GM18907 (cell line): ENCODE results near the gene STT3B.
"Not testable (repeated sequence)": the region's sequence is repeated elsewhere in the genome, so short reads cannot be mapped to it uniquely, and the experiment has no call there.

Experiments
- ATAC-seq: cut with Tn5 transposase; IDR thresholded peaks from one replicate; pipeline ENCODE4 v1.9.1; 2021; ENCODE audit warnings: mild to moderate bottlenecking, moderate library complexity; ENCODE audit not compliant: unreplicated experiment

The STT3B gene

DNA sequence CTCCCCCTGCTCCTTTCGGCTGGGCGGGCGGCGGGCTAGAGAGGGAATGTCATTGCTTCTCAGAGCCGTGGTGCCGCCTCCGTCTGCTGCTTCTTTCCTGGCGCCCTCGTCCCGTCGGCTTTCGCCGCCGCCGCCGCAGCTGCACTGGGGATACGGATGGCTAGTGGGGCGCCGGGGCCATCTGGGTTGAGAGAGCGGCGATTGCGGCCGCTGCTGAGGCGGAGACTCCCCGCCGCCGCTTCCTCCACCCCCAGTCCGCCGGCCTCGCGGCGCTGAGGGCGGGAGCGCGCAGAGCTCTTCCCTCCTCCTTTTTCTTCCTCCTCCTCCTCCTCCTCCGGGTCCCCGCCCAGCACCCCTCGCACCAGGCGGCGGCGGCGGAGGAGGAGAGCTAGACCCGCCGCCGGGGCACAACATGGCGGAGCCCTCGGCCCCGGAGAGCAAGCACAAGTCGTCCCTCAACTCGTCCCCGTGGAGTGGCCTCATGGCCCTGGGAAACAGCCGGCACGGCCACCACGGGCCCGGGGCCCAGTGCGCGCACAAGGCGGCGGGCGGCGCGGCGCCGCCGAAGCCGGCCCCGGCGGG, at the start of gene STT3B:
Gene STT3B (plus strand): TSS at position 339 of the 582 bp plus-strand sequence. CDS start 74 bp downstream, at position 413.
- ATAC-seq: peak; percentile 68

DNA sequence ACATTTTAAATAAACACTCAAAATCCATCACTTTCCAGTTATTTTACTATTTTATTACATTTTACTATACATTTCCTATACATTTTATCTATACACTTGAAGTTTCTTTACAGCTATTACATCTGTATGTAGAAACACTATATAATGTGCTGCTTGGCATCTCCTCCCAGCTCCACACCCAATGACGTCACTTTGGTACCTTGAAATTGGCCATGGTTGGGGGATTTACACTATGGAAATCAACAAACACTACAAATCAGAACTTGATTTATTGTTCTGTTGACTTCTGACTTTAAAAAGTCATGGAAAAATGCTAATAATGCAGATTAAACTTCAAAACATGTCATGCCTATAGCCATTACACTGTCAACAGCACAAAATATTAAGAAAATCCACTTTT, 48.9 kb upstream of the STT3B start:
- no peak for ATAC-seq

DNA sequence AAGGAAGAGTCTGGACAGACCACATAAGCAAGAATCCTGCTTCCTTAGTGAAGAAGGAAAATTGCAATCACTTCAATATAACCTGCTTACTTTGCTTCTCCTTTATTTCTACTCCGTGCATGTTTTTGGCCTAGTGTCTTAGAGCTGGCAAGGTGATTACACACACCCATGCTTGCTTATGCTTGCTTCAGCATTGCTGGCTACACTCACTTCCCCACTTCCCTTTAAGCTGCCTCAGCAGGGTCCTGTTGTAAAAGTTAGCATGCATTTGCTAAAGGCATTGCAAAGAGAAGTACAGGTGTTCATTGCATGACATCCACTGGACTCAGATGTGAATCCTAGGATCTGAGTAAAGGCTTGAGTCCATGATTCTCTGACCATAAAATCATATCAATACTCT, 47.5 kb upstream of the STT3B start:
- ATAC-seq: no peak

DNA sequence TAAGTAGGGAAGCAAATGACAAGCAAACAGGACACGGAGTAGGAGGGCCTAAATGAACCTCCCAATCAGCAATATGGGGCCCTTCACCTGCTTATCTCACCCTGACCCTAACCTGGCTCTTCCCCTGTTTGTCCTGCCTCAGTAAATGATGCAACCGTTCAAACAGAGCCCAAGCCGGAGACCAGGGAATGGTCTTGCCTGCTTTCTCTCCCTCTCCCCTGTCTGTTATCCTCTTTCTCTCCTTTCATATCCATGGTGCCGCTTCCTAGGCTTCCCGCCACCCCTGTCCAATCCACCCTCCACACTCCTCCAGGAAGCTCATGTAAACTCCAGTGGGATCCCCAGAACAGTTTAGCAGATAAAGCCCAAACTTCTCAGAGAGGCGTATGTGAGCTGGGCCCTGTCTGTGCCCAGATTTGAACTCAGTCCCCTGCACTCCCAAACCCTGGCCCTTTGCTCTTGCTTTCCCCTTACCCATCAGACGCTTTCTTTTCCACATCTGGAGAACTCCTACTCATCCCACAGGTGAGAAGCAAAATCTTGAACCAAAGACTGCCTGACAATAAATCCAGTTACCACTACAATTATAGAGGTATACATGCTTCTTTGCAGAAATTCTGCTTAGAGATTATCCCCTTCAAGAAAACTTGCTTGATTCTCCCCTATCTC, 45.7 kb upstream of the STT3B start:
- ATAC-seq: no peak

DNA sequence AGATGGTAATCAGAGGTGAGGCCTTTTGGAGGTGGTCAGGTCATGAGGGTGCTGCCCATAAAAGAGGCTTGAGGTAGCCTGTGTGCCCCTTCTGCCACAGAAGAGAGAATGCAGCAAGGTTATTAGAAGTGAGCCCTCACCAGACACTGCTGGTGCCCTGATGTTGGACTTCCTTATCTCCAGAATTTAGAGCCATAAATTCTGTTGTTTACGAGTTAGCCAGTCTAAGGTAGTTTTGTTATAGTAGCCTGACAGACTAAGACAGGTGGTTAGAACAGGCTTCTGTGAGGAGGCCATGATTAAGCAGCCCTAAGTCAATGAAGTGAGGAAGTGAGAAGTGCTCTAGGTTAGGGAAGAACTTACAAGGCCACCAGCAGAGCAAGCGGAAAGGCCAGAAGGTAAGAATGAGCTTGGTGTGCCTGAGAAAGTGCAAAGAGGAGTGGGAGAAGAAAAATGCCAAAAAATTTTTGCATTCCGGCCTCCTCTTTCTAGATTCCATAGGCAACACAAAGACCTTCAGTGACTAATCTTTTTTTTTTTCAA, 44.2 kb upstream of the STT3B start:
- no peak for ATAC-seq

DNA sequence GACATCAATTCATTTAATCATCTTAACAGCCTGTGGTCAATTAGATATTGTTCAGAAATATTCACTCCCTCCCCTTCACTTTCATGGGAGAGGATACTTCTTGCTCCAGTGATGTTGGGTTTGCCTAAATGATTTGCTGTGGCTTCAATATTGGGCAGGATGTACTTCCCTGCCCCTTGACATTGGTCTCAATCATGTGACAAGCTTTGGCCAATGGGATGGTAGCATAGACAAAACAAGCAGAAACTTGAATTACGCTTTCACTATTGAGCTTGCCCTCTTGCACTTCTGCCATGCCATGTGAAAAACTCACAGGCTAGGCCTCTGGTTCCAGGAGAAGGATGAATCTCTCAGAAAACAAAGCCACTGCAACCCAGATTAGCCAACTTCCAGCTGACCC, 42.2 kb upstream of the STT3B start:
- ATAC-seq: no peak

DNA sequence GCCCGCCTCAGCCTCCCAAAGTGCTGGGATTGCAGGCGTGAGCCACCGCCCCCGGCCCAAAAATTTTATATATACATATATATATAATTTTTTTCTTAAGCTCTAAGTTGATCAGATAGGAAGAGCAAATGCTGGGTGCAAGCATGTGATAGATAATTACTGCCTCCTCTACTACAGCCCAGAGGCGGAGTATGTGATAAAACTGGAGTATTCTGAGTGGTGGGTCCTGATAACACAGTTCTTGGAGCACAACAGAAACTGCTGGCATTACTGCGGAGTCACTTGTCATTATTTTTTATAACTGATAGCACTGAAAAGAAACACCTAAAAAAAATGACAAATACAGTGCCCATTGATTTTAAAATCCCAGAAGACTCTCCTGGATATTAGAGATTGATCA, 41.1 kb upstream of the STT3B start:
- ATAC-seq: no peak

DNA sequence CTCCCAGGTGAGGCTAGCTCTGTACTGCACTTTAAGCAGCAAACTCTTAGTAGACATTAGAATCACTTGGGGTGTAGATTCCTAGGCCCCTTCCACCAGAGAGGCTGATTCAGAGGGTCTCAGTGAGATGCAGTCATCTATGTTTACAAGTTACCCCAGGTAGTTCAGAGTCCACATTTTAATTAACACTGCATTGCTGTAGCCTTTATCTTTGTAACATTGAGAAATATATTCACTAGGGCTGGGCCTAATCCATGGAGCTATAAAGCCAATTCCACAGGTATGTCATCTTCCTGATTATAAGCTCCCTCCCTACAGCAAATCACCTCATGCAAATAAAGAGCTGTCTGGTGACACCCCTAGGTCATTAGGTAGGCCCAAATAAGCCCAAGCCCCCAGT, 39.6 kb upstream of the STT3B start:
- no peak for ATAC-seq

DNA sequence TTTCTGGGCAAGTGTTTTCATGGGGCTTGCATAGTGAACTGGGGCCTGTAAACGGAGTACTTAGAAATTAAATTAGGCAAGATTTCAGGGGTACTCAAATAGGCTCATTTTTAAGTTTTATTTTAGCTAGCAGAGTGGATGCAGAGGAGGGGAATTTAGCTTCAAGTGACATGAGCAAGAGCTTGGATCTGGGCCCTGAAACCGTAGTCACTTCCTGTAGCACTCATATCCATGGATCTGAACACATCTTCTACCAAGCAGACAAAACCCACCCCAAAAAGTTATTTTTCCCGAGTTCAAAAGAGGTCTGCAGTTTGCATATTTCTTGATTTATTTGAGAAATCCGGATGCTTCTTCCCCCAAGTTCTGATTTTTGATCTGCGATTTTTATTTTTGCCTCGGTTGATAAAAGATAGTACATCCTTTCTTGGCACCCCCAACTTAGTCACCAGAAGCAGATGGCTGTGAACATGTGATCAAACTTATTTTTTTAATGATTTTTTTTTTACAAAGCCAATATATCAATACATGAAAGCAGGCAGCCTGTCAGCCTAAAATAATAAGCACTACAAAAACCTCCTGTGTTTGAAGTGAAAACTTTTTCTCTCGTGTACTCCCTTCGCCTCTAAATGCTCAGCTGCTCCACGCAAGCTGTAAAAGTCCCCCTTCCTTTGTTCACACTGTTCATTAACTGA, 36.6 kb upstream of the STT3B start:
- no peak for ATAC-seq

DNA sequence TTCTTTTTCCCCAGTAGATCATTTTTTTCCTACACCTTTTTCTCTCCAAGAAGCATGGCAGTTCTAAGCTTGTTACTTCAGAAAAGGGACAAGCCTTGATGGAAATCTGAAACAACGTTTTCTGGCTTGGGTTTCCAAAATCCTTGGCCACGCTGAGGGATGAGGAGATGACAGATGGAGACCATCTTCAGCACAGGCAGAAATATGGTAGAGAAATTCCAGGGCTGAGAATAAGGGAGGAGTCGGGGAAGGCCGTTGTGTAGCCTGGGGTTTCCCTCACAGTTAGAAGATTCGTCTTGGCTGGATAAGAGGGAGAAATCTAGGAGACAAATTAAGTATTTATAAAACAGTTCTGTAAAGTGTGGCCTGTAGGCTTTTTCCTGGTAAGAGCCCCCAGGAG, 33.9 kb upstream of the STT3B start:
- ATAC-seq: no peak

DNA sequence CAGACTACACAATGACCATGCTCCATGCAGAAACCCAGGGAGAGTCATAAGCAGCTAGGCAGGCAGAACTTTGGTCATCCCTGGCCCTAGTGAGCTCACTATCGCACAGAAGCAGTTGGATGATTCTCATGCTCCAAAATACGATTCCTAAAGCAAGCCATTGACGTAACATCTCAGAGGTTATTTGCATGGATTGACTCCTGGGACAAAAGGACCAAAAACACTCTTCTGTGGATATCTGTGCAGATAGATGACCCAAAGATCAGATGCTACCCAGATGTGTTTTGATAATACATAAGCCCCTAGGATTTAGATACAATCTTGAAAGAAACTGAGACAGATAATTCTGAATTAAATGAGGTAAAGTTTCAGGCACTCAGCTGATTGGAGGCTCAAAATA, 33.4 kb upstream of the STT3B start:
- ATAC-seq: no peak

DNA sequence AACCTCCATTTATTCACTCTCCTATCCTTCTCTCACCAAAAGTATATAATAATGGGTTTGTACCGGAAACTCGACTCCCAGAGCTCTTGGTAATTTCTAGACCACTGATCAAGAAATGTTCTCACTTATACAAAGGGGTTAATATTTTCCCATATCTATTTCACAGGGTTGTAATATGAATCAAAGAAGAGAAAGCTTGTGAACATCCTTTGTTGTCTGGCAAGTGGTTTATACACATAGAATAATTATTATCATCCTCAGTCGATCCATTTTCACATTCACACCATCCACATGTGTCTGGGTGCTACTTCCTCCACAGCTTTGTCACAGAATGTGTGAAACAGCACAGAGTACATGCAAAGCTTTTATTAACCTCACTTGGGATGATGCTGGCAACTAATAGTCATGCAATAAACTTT, 29.9 kb upstream of the STT3B start:
- no peak for ATAC-seq

DNA sequence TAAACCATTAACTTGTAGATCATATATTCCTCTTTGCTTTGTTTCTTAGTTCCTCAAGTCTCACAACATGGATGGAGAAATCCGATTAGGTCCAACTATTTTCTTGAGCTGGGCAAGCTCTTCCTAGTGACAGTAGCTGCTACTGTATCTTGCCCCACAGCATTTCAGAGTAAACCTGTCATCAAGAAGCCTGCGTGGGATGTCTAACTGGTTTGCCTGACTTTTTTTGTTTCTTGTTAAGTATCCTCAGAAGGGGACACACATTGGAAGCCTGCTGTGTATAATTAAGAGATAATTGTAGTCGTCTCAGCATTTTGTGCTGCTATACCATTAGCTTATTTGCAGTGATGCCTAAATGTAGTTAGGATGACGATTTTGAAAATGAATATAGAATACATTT, 29.3 kb upstream of the STT3B start:
- no peak for ATAC-seq

DNA sequence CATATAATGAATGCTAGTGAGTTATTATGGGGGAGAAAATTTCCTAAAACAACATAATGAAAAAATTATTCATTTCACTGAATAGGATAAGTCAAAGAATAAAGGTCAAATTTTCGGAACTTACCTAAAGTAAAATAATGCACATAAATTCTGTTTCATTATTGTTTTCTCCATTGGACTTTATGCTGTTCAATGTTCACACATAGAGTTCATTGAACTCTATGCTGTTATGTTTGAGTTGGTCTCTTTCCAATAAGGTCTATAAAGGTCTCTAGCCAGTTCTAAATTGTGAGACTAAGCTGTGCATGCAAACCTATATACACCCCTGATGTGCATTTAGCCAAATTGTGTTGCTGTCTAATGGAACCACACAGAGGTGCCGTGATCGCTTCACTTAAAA, 28.5 kb upstream of the STT3B start:
- no peak for ATAC-seq

DNA sequence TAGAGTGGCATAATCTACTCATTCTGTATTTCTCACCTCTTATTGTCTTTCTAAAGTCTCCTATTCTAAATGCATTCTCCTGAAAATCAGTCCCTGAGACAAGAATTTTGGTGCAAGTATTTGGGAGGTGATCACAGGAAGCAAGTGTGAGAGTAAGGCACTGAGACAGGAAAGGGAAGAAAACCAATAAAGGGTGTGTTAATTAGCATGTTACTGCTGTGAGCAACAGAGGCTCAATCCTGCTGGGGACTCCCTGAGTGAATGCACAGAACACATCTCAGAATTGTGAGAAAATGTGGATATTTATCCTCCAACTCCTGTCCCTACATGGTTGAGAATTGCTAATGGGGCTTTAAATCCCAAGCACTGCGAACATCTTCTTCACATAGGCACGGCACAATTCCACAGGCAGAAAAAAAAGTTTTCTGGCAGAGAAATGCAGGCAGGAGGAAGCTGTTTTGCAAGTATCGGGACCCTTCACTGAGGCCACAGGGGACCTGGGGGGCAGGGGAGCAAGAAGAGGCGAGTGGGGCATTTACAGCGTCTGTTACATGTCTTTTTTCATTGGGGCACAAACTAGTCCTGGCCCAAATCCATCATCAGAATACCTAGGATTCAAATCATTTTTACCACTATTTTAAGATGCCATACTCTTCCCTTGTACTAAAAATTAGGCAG, 27.2 kb upstream of the STT3B start:
- no peak for ATAC-seq

DNA sequence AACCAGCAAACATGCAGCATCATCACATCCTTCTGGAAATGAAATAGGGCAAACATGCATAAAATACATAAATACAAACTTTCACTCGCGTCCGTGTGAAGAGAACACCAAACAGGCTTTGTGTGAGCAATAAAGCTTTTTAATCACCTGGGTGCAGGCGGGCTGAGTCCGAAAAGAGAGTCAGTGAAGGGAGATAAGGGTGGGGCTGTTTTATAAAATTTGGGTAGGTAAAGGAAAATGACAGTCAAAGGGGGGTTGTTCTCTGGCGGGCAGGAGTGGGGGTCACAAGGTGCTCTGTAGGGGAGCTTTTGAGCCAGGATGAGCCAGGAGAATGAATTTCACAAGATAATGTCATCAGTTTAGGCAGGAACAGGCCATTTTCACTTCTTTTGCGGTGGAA, 26.2 kb upstream of the STT3B start:
- ATAC-seq: not testable (repeated sequence)

DNA sequence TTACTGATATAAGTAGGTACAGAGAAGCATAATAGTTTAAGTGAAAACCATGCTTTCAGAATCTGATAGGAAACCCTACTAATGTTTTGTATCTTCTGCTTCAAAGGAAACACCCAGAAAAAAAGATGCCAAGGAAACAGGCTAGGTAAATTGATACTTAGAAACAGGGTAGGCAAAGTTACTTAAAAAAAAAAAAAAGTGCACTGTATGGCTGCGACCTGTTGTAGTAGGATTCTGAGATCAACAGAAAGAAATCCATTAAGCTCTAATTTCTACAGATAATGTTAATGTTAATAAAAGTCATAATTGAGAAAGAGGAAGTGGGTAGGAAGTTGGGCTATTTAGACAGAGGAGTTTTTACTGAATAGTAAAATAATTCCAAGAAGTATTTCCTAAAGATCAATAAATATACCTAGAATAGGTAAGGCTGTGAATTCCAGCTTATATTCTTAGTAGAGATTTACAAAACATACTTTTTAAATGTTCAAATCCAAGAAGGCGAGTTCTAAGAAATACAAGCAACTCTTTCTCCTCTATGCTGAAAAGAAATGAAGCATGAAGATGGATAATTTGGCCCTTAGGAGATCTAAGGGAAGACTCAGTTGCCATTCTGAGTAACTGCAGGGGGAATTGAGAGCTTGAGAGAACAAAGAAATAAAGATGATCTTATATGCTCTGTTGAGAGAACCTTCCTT, 24.1 kb upstream of the STT3B start:
- no peak for ATAC-seq

DNA sequence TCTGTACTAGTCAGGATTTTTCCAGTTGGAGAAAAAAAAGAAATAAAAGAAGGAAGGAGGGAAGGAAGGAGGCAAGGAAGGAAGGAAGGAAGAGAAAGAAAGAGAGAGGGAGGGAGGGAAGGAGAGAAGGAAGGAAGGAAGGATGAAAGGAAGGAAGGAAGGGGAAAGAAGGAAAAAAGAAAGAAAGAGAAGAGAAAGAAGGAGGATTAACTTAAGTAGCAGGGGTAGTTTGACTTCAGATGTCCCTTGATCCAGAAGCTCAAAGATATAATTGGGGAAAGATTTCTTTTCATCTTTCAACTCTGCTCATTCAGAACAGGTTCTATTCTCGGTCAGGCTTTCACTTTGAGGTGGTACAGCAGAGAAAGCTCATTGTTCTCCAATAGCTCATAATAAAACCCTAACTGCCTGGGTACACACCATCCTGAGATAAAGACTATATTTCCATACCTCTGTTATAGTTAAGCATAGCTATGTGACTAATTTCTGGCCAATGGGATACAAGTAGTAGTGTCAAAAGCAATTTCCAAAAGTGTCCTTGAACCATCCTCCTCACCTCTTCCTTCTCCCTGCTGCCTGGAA, 23.5 kb upstream of the STT3B start:
- ATAC-seq: no peak

DNA sequence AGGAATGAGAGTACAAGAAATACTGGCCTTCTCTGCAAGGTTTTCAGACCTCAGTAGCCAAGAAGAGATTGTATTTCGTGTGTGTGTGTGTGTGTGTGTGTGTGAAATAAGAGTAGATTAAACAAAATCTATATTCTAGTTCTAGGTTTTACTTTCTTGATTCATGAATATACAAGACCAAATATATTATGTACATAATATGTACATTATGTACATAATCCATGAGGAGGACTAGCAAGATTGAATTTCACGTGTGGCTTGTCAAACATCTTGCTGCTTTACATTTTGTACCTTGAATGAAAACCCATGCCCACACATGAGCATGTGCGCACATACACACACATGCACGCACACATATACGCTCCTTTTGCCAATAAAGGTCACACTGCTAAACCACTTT, 18.2 kb upstream of the STT3B start:
- ATAC-seq: no peak

DNA sequence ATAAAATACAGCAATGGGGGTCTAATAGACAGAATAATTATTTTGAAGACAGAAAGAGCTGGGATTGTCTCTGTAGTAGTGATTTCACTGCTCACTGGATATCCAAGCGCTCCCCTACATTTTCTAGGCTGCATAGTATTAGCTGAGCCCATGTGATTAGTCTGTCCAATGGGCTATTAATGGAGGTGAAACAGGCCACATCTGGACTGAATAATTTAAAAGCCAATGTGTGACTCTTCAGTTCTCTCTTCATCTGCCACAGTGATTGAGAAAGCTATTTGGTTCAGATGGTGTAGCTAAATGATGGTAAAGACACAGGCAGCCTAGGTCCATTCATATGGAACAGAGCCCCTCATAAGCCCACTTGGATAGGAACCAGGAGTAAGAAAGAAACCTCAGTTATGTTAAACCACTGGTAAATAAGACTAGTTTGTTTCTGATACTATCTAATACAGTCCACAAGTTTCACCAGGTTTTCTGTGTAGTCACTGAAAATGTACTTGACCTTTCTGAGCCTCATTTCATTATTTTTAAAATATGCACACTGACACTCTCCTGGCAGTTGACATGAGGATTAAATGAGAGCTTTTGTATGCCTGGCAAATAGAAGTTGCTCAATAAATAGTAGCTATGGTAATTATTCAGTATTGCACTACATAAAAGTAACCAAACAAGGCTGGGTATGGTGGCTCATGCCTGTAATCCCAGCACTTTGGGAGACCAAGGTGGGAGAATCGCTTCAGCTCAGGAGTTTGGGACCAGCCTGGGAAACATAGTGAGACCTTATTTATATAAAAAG, 17.0 kb upstream of the STT3B start:
- no peak for ATAC-seq
